ENCODE data around the gene AK5. TPM values are rescaled to one million over a fixed set of nuclear protein-coding genes. Genes with fewer than 3 reads are reported as not detected.
"Not testable (repeated sequence)": the region's sequence is repeated elsewhere in the genome, so short reads cannot be mapped to it uniquely, and the experiment has no call there.

AK5 gene
- total RNA-seq, 1 donor from 2014 or later: 0.51 TPM

- ATAC-seq: no peak
- intact Hi-C loops (cut with DNase I): no loop called here
- DNase-seq (ENCODE audit: missing footprints): no peak
Measured at GRCh38 chr1:77282866-77283539, 1.2 kb downstream of the AK5 start.

- DNase-seq (ENCODE audit: missing footprints): no peak
- ATAC-seq: no peak
- intact Hi-C loops (cut with DNase I): no loop called here
Measured at GRCh38 chr1:77283701-77284425, 2.0 kb downstream of the AK5 start.

DNA sequence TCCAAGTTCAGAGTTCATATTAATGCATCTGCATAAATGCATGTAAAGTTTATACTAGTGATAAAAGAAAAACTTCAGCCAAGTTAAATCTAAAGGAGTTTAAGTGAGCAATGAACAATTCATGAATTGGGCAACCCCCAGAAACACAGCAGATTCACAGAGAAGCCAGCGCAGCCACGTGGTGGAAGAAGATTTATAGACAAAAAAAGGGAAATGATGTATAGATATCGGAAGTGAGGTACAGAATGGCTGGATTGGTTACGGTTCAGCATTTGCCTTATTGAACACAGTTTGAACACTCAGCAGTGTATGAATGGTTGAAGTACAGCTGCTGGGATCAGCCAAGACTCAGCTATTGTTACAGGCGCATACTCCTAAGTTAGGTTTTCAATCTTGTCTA is 5.7 kb downstream of the AK5 start:
- no peak for ATAC-seq
- no peak for DNase-seq (ENCODE audit: missing footprints)
- intact Hi-C loops (cut with DNase I): no loop called here

GRCh38 chr1:77288275-77288674 is 6.5 kb downstream of the AK5 start:
- no peak for DNase-seq (ENCODE audit: missing footprints)
- no peak for ATAC-seq

DNA sequence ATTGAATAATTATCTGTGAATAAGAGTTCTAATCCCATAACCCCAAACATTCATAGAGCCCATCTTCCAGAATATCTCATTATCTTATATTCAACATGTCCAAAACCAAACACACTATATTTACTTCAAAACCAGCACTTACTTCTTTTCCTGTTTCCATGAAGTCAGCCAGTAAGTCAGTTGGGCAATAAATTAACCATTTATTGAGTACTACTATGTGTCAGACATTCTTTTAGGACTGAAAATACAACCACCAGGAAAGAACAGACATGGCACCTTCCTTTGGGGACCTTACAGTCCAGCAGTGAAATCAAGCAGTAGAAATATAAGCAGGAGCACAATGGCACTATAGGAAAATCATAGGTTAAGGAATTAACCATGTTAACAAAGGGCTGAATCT is 8.8 kb downstream of the AK5 start:
- no peak for ATAC-seq
- intact Hi-C loops (cut with DNase I): no loop called here
- no peak for DNase-seq (ENCODE audit: missing footprints)

More at GRCh38 chr1:77288275-77288674, 6.5 kb downstream of the AK5 start:
- intact Hi-C loops (cut with DNase I): no loop called here

GRCh38 chr1:77292551-77292950 is 10.7 kb downstream of the AK5 start:
- ATAC-seq (no peak), DNase-seq (ENCODE audit: missing footprints) (no peak)
- intact Hi-C loops (cut with DNase I): no loop called here

GRCh38 chr1:77300566-77300965 is 18.7 kb downstream of the AK5 start:
- intact Hi-C loops (cut with DNase I): no loop called here
- DNase-seq (ENCODE audit: missing footprints): no peak
- no peak for ATAC-seq

- intact Hi-C loops (cut with DNase I): no loop called here
- ATAC-seq (no peak), DNase-seq (ENCODE audit: missing footprints) (no peak)
Measured at GRCh38 chr1:77303387-77303786, 21.6 kb downstream of the AK5 start.

GRCh38 chr1:77308889-77309621 is 27.2 kb downstream of the AK5 start:
- ATAC-seq (no peak), DNase-seq (ENCODE audit: missing footprints) (no peak)
- intact Hi-C loops (cut with DNase I): no loop called here

- intact Hi-C loops (cut with DNase I): no loop called here
- ATAC-seq: no peak
- DNase-seq (ENCODE audit: missing footprints): no peak
Measured at GRCh38 chr1:77310924-77311323, 29.1 kb downstream of the AK5 start.

DNA sequence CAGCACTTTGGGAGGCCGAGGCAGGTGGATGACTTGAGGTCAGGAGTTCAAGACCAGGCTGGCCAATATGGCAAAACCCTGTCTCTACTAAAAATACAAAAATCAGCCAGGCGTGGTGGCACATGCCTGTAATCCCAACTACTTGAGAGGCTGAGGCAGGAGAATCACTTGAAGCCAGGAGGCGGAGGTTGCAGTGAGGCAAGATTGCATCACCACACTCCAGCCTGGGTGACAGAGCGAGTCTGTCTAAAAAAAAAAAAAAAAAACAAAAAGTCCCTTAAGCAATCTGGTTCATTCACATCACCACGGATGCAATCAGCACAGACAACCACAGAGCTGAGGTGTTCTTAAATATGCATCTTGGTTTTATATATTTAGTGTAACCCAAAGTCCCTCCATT is 30.5 kb downstream of the AK5 start:
- DNase-seq (ENCODE audit: missing footprints); intact Hi-C loops (cut with DNase I); ATAC-seq: not testable (repeated sequence)

- no peak for ATAC-seq
- intact Hi-C loops (cut with DNase I): no loop called here
- DNase-seq (ENCODE audit: missing footprints): no peak
Measured at GRCh38 chr1:77313491-77313890, 31.7 kb downstream of the AK5 start.

- no peak for ATAC-seq
- intact Hi-C loops (cut with DNase I): no loop called here
- DNase-seq (ENCODE audit: missing footprints): no peak
Measured at GRCh38 chr1:77316006-77316405, 34.2 kb downstream of the AK5 start.

GRCh38 chr1:77316966-77317365 is 35.1 kb downstream of the AK5 start:
- intact Hi-C loops (cut with DNase I): no loop called here
- ATAC-seq (no peak), DNase-seq (ENCODE audit: missing footprints) (no peak)

DNA sequence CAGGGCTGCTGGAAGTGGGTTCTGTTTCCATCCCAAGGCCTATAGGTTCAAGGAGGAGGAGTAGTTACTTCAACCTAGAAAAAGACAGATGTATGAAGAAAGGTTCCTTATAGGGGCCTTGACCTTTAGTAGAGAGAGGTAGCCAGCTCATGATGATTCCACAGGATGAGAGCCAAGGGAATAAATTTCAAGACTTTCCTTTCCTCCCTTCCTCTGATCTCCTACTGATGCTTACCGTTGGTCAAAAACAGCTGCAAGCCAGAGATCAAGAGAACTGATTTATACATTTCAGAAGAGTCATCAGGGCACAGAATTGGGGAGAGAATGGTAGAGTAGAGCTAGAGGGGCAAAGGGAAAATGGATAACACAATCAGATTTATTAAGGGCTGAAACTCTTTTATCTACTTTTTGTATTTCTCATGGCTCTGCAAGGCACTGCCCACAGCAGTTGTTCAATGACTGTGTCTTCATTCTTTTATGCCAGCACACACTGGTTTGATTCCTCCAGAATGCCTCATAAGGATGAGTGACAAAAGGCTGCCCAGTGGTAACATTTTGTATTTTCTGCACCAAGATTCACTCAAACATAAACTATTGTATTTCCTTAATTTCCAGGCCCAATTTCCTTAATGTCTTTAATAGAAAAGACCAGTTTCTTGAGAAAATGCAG is 37.4 kb downstream of the AK5 start:
- ATAC-seq: no peak
- intact Hi-C loops (cut with DNase I): no loop called here
- DNase-seq (ENCODE audit: missing footprints): no peak

GRCh38 chr1:77322061-77322900 is 40.5 kb downstream of the AK5 start:
- intact Hi-C loops (cut with DNase I): no loop called here
- ATAC-seq: no peak

DNA sequence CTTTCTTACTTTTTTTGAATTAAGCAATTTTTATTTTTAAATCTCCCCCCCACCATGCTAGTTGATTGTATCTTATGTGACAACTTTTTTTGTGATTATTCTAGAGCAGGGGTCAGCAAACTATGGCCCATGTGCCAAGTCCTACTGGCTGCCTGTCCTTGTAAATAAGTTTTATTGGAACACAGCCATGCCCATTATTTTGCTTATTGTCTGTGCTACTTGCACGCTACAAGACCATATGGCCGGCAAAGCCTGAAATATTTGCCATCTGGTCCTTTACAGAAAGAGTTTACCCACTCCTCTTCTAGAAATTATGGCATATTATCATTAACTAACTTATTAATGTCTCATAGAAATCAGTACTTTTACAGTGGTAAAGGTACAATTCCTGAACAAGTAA is 51.7 kb downstream of the AK5 start:
- intact Hi-C loops (cut with DNase I): no loop called here
- ATAC-seq: no peak
- DNase-seq (ENCODE audit: missing footprints): no peak

More at GRCh38 chr1:77322061-77322900, 40.5 kb downstream of the AK5 start:
- DNase-seq (ENCODE audit: missing footprints): no peak

GRCh38 chr1:77336729-77337128 is 54.9 kb downstream of the AK5 start:
- intact Hi-C loops (cut with DNase I): no loop called here
- no peak for DNase-seq (ENCODE audit: missing footprints)
- ATAC-seq: no peak

- ATAC-seq (no peak), DNase-seq (ENCODE audit: missing footprints) (no peak)
- intact Hi-C loops (cut with DNase I): no loop called here
Measured at GRCh38 chr1:77339326-77339725, 57.5 kb downstream of the AK5 start.

Measured in Right ventricle myocardium inferior (tissue), 1 donor.